GM21737 (cell line): Measurements from ENCODE around the gene N4BP2.
"Not testable (repeated sequence)": the region's sequence is repeated elsewhere in the genome, so short reads cannot be mapped to it uniquely, and the experiment has no call there.

Source experiments
- ATAC-seq: cut with Tn5 transposase; IDR thresholded peaks from one replicate; pipeline ENCODE4 v1.9.1; 2021; ENCODE audit warnings: mild to moderate bottlenecking, moderate library complexity; ENCODE audit not compliant: unreplicated experiment

Gene N4BP2

GRCh38 chr4:40056716-40057585, at the start of gene N4BP2:
N4BP2 (plus strand) TSS chr4:40056850; CDS start chr4:40097341, 40,491 bp downstream.
- ATAC-seq = peak; percentile 57

- no peak for ATAC-seq
Observed at GRCh38 chr4:40016007-40016406, 40.6 kb upstream of the N4BP2 start.

GRCh38 chr4:40020221-40020620, 36.4 kb upstream of the N4BP2 start:
- ATAC-seq = no peak

GRCh38 chr4:40021116-40021515, 35.5 kb upstream of the N4BP2 start:
- not testable (repeated sequence) for ATAC-seq

DNA sequence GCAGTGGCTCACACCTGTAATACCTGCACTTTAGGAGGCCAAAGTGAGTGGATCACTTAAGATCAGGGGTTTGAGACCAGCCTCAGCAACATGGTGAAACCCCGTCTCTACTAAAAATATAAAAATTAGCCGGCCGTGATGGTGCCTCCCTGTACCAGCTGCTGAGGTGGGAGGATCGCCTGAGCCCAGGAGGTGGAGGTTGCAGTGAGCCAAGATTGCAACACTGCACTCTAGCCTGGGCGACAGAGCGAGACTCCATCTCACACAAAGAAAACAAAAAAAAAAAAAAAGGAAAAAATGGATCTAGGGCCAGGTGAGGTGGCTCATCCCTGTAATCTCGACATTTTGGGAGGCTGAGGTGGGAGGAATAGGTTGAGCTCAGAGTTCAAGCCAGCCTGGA, 32.6 kb upstream of the N4BP2 start:
- ATAC-seq = not testable (repeated sequence)

- no peak for ATAC-seq
Observed at GRCh38 chr4:40032785-40033184, 23.9 kb upstream of the N4BP2 start.

- ATAC-seq = no peak
Observed at GRCh38 chr4:40033613-40034012, 23.0 kb upstream of the N4BP2 start.

DNA sequence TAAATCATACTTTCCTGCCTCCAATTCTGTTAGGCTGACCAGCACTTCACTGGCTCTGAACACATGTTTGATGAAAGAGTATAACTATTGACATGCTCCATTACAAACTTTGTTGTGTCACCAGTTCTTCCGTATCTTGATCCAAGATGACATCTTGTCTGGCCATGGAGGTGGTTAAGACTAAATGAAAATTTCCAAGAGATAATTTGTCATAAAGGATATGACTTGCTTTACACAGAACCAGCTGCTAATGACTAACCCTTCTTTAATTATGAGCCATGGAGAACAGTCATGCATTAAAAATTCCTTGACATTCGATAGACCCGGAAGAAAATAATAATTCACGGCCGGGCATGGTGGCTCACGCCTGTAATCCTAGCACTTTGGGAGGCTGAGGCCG, 17.7 kb upstream of the N4BP2 start:
- ATAC-seq = no peak

DNA sequence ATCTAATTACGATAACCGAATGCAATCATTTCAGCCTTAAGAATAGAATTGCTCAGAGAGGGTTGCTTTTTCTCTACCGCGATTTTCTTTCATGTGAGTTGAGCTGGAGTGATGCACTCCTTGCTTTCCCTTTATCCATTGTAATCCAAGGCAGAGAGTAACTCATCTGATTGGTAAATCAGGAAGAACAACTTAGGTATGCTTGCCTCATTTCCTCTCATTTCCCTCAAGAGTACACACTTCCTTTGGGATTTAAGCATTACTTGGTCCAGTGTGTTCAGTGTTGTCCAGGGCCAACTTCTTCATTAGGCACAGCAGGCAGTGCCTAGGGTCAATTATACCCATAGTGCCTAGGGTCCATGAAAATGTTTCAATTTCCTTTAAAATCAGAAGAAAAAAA, 15.7 kb upstream of the N4BP2 start:
- no peak for ATAC-seq

DNA sequence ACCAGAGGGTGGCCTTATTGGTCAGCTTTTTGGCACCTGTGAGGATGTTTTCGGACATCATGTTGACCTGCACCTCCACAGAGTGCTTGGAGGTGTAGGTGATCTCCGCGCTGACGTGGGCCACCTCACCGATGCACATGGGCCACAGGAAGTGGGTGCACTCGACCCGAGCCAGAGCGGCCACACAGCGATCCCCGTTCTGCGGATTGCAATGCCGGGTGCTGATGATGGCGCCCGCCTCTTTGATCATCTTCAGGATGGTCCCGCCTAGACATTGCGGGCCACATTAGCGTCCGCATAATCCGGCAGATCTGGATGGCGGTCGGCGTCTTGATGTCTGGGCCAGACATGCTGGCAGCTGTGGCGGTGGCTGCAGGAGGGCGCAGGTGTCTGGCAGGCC, 12.9 kb upstream of the N4BP2 start:
- ATAC-seq = no peak

GRCh38 chr4:40046311-40046980, 10.2 kb upstream of the N4BP2 start:
- no peak for ATAC-seq

GRCh38 chr4:40053161-40053560, 3.5 kb upstream of the N4BP2 start:
- no peak for ATAC-seq

- no peak for ATAC-seq
Observed at GRCh38 chr4:40055511-40055862, 1.2 kb upstream of the N4BP2 start.

DNA sequence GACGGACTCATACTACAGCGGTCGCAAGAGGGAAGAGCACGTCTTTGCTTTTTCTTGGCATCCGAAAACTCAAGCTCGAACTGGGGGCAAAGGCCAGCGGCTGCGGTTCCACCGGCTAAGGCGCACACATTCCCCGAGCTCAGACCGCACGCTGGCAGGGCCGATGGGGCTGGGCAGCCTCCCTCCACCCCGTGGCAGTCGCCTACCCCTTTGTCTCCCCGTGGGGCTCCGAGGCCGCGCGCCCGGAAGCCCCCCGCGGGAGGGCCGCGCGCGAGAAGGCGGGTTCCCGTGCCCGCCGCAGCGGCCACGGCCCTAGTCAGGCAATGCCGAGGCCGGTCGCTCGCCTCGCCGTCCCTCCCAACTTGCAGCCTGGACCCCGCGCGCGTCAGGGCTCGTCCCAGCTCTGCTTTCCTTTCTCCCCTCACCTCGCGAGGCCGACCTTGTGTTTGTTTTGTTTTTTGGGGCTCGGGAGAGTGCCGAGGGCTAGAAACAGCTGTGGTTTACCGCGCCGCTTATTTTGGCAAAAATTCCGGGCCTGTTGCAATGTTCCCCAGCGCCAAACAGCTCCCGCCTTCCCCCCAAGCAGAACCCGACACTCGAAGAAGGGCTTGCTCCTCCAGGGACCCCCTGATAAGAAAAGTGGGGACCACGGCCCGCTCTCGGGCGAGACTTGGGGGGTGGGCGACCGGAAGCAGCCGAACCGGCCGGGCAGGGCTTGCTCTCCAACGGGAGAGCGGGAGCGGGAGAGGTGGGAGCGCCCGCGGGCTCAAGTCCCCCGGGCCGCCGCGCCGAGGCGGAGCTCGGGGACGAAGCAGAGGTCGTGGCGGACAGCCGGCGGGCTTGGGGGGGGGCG, 561 bp upstream of the N4BP2 start:
- peak; percentile 28 for ATAC-seq

DNA sequence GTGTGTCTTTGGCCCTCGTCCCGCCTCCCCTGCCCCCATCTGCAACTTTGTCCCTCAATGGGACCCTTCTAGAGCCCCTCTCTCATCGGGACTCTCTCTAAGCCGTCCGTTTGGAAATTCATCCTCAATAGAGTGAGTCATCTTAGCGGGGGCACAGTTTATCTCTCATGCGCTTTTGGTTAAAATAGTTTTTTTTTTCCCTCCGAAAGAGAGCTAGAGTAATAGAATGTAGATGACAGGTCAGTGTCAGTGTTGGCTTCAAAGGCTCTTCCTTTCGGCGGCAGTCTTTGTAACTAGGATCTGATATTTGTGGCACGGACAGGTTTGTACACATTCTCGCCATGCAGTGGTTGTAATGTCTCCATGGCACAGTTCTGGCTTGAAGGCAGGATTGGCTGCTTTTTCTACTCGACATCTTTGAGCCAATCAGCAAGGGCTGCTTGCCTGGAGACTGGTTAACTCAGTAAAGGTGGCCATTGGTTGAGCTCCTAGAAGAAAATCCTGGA, 989 bp downstream of the N4BP2 start:
- peak; percentile 59 for ATAC-seq

GRCh38 chr4:40058121-40058520, 1.5 kb downstream of the N4BP2 start:
- no peak for ATAC-seq

DNA sequence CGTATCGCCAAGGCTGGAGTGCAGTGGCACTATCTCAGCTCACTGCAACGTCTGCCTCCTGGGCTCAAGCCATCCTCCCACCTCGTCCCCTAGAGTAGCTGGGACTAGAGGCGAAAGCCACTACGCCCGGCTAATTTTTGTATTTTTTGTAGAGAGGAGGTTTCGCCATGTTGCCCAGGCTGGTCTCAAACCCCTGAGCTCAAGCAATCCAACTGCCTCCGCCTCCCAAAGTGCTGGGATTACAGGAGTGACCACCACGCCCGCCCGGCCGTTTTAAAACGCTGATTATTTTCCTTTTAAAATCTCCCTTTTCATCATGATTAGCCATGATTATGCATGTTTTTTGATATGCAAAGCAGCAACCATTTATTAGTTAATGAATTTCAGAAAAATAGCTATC, 2.2 kb downstream of the N4BP2 start:
- ATAC-seq = no peak

DNA sequence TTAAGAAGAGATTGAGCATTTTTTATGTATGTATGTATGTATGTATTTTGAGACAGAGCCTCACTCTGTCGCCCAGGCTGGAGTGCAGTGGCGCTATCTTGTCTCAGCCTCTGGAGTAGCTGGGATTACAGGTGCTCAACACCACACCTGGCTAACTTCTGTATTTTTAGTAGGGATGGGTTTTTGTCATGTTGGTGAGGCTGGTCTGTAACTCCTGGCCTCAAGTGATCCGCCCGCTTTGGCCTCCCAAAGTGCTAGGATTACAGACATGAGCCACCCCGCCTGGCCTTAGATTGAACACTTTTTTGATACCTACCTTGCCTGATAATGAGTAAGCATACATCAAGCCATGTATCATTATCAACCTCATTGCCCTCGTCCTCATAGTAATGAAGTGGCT, 2.7 kb downstream of the N4BP2 start:
- ATAC-seq = no peak

- no peak for ATAC-seq
Observed at GRCh38 chr4:40065010-40065409, 8.4 kb downstream of the N4BP2 start.

- ATAC-seq = no peak
Observed at GRCh38 chr4:40066651-40067050, 10.0 kb downstream of the N4BP2 start.

DNA sequence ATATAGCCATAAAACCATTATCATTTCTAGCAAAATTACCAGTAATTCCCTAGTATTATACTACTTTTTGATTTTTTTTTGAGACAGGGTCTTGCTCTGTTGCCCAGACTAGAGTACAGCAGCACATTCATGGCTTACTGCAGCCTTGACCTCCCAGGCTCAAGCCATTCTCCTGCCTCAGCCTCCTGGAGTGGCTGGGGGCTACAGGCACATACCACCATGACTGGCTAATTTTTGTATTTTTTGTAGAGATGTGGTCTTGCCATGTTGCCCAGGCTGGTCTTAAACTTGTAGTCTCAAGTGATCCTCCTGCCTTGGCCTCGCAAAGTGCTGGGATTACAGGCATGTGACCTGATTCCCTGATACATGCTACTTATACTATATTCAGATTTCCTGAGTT, 13.7 kb downstream of the N4BP2 start:
- ATAC-seq = no peak
